ENCODE results near the gene HOXA5.

HOXA5 gene

GRCh38 chr7:27116031-27116961 is 27.2 kb downstream of the HOXA5 start:
- DNase-seq = no peak

GRCh38 chr7:27115221-27116026 is 28.1 kb downstream of the HOXA5 start:
- DNase-seq = no peak

GRCh38 chr7:27114881-27115220 is 28.6 kb downstream of the HOXA5 start:
- no peak for DNase-seq

GRCh38 chr7:27113991-27114769 is 29.3 kb downstream of the HOXA5 start:
- no peak for DNase-seq

GRCh38 chr7:27112955-27113949 is 30.2 kb downstream of the HOXA5 start:
- peak in 1 of 2 experiments; percentile 19 for DNase-seq

GRCh38 chr7:27112361-27112760 is 31.1 kb downstream of the HOXA5 start:
- no peak for DNase-seq

GRCh38 chr7:27111751-27112277 is 31.7 kb downstream of the HOXA5 start:
- no peak for DNase-seq

GRCh38 chr7:27111042-27111750 is 32.3 kb downstream of the HOXA5 start:
- DNase-seq = no peak

- no peak for DNase-seq
Measured at GRCh38 chr7:27110186-27111031, 33.1 kb downstream of the HOXA5 start.

GRCh38 chr7:27109466-27110185 is 33.9 kb downstream of the HOXA5 start:
- no peak for DNase-seq

- no peak for DNase-seq
Measured at GRCh38 chr7:27108390-27109127, 34.9 kb downstream of the HOXA5 start.

GRCh38 chr7:27107391-27108381 is 35.8 kb downstream of the HOXA5 start:
- DNase-seq = no peak

GRCh38 chr7:27106901-27107240 is 36.6 kb downstream of the HOXA5 start:
- no peak for DNase-seq

- DNase-seq = no peak
Measured at GRCh38 chr7:27106181-27106900, 37.1 kb downstream of the HOXA5 start.

GRCh38 chr7:27105301-27106031 is 38.0 kb downstream of the HOXA5 start:
- no peak for DNase-seq

All from NCI-H187 (cell line).